Bone marrow (tissue), 2 donors: ENCODE data around the gene GJC3.
"Not testable (repeated sequence)": the region's sequence is repeated elsewhere in the genome, so short reads cannot be mapped to it uniquely, and the experiment has no call there.

Experiments used
- DNase-seq, 2 donors: peaks; one replicate each; lab custom pipeline; 2025; lab: John Stamatoyannopoulos, UW

Gene GJC3

DNA sequence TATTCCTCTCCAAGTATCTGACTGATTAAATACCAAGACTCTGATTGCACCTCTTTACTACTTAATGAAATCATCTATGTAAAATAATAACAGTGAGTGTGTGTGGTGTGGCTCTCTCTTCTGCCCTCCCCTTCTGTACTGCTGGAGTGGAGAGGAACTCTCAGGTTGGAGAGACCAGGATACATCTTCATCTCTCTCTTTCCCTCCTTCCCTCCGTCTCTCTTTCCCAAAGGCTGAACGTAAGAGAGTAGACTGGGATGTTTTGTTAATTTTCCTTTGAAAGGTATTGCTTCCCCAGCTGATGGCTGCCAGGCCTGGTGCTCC lies 272 bp upstream of the GJC3 start:
- no peak for DNase-seq

DNA sequence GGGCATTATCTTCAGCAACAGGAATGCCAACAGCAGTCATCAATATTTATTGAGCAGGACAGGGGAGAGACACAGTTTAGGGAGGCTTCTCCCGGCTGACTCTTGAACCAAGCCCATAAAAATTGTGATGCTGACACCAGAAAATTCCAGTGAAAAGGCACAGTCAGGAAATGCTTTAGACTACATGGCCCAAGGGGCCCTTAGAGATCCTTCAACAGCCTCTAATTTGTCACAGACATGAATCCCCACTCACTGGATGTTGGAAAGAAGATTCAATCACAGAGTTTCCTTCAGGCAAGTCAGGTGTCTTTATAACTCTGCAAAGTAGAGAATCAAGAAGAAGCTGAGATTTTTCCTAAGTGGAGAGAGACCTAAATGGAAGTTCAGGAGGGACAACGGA lies 1.2 kb downstream of the GJC3 start:
- DNase-seq, result no peak

DNA sequence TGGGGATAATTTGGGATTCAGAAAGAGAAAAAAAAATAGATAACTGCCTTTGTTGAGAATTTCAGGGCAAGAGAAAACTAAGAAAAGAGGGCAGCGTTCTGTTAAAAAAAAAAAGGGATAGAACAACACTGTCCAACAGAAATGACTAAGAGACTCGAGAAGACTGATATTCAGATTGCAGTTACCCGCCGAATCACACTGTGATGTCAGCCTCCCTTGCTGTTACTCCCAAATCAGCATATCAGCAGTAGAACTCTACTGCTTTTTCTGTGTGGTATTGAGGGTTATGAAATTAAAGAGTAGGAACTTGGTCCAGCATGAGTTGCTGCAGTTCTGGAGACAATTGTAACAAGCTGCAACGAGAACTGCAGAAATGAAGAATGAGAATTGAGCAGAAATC lies 1.9 kb downstream of the GJC3 start:
- no peak for DNase-seq

DNA sequence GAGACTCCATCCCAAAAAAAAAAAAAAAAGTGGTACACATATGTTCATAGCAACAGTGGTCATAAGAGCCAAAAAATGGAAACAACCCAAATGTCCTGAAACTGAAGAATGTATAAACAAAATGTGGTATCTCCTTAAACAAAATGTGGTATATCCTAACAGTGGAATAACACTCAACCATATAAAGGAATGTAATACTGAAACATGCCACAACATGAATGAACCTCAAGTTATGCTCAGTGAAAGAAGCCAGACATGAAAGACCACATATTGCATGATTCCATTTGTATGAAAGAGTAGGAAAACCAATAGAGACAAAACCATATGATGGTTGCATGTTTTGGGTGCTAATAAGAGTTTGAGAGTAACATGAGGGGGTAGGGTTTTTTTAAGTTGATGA lies 3.1 kb downstream of the GJC3 start:
- DNase-seq, result no peak

DNA sequence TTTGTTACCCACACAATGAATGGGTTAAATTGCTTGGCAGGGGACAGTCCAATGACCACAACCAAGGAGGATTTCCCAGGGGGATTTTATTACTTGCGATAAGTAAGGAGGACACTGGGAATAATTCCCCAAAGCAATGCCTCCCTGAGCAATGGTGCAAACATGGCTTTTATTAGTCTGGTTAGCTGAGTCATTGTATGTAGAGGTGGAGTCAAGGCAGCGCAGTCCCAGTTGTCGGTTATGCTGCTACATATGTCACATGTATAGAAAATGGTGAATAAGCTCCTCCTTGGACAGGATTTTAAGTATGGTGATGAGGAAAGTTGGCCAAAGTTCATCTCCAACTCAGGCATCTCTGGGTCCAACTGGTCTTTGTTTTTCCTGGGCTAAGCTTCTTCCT lies 6.2 kb downstream of the GJC3 start:
- DNase-seq, result no peak

GRCh38 chr7:99920149-99920548 lies 9.3 kb downstream of the GJC3 start:
- DNase-seq, result no peak

DNA sequence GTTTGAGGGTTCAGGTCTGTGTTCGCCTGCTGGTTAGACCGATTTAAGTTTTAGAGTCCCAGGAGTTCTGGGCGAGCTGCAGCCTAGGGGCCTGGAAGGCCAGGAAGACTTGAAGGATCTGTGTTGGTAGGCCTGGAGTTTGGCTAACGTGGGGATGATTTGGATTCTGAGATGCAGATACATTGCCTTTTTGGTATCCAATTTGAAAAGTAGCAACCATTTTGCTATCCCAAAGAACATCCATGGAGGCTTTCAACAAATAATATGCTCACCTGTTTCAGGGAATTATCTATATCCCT lies 9.7 kb downstream of the GJC3 start:
- DNase-seq, result no peak

GRCh38 chr7:99918959-99919813 lies 10.2 kb downstream of the GJC3 start, which contains the start of gene TRIM4:
Gene TRIM4 (minus strand): TSS chr7:99919530. CDS start chr7:99919401, 129 bp downstream.
- DNase-seq, result peak; percentile 79 to 88

DNA sequence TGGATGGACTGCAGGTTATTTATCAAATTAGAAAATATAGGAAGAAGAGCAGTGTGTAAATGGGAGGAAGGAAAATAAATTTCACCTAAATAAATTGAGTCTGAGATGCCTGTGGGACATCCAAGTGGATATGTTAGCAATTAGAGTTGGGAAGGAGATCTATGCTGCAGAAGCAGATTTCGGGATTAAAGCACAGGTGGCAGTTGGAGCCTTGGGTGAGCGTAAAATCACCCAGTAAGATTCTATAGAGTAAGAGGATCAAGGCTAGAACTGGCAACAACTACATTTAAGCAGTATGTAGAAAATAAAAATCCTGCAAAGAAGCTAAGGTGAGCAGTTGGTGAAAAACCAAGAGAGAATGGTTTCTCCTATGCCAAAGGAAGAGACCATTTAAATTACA lies 18.4 kb downstream of the GJC3 start:
- DNase-seq, result no peak

DNA sequence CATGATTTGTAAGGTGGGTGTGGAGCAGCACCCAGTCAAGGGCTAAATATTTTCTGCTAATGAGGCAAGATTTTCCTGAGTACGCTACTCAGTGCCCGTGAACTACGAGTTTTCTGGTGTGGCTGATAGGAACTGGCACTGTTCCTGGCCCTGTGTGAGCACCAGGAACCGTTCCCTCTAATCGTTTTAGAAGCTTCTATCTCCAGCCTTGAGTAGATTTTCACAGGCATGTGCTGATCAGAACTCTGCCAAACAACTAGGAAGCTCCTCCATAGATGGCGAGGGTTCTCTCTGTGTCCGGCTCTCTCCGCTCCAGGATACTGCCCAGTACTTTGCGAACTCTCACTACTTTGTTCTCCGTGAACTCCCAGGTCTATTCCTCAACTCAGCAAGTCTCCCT lies 27.8 kb downstream of the GJC3 start:
- no peak for DNase-seq

- DNase-seq, result no peak
Observed at GRCh38 chr7:99899830-99900519, 29.4 kb downstream of the GJC3 start.

DNA sequence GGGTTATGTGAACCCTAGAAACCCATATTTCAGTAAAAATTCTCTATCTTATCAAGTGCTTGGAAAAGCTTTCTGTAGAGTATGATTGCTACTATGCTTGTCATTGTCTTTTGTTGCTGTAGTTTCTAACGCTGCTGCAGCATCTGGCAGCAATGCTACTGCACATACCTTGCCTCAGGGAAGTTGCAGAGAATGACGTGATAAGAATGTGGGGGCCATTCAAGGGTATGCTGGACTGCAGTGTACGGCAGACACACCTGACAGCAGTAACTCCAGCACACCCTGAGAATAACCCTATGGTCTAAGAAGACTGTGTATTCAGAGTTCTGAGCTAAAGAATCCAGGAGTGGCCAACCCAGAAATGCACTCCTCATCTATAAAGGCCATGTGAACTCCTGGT lies 30.6 kb downstream of the GJC3 start:
- no peak for DNase-seq

DNA sequence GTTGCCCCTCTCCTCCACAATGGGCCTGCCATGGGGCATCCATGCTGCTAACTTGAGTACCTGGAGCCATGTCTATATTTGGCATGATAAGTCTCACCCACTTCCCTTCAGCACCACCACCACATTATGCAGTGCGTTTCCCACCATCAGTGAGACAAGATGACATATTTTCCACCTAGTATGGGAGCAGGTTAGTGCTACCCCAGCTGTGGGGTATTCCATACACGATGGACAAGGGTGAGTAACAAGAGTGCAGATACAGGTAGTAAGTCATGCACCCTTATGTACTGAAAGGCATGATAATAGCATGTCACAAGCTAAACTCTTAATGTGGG lies 31.4 kb downstream of the GJC3 start:
- DNase-seq, result no peak

GRCh38 chr7:99897322-99898022 lies 31.9 kb downstream of the GJC3 start:
- DNase-seq, result no peak

- DNase-seq, result no peak
Observed at GRCh38 chr7:99894738-99895137, 34.7 kb downstream of the GJC3 start.

DNA sequence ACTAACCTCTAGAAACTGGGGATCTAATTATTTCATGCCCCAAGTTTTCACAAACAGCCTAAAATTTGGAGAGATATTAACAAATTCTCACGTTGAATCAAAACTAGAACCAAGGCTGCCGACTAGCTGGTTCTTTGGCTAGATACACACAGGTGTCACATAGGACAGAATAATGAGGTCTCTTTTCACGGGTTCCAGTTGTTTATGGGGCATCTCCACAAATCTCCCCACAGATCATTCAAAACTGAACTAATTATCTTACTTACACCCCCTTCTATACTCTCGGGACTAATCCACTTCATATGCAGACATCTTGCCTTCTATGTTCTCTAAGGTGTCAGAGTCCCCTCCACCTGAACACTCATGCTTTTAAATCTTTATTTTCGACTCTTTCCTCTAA lies 36.1 kb downstream of the GJC3 start:
- DNase-seq, result no peak

DNA sequence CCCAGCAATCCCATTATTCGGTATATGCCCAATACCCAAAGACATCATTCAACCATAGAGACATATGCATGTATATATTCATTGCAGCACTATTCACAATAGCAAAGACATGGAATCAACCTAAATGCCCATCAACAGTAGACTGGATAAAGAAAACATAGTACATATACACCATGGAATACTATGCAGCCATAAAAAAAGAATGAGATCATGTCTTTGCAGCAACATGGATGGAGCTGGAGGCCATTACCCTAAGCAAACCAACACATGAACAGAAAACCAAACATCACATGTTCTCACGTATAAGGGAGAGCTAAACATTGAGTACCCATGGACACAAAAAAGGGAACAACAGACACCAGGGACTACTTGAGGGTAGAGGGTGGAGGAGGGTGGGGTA lies 39.1 kb downstream of the GJC3 start:
- DNase-seq, result not testable (repeated sequence)

- DNase-seq, result not testable (repeated sequence)
Observed at GRCh38 chr7:99888366-99888765, 41.1 kb downstream of the GJC3 start.

DNA sequence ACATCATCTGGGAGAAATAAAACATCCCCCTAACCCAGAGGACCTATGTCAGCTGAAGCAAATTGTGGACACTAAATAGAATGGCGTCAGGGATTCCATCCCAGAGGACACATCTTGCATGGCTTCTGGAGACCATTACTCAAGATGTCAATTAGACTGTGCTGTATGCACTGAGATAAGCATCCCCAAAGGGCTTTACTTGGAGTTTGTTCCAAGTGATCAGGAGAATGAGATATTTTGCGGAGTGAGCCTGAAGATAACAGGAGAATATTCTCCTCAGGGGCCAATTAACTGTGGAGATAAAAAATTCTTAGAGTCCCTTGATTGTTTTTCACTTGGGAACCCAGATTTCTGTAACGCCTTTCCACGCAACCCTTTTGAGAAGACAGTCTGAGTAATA lies 48.0 kb downstream of the GJC3 start:
- no peak for DNase-seq

DNA sequence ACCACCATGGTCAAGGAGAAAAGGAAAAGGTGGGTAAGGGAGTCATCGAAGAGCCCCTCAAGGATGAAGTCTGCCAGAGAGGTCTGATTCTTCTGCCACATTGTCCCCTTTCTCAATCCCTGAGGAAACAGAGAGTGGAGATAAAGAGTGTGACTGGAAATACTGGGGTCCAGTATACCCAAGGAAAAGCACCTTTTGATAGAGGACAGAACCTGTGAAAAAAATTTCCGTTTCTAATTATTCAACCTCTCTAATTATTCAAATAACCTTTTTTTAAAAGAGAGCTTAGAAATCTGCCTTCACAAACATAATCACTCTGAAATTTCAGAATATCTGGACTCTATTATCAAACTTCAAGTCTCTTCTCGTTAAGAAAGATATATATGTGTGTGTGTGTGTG lies 52.5 kb downstream of the GJC3 start, which contains the start of gene OR2AE1:
OR2AE1 (minus strand) TSS at position 101 of the 400 bp plus-strand sequence; CDS start at position 101, 0 bp downstream.
- no peak for DNase-seq

DNA sequence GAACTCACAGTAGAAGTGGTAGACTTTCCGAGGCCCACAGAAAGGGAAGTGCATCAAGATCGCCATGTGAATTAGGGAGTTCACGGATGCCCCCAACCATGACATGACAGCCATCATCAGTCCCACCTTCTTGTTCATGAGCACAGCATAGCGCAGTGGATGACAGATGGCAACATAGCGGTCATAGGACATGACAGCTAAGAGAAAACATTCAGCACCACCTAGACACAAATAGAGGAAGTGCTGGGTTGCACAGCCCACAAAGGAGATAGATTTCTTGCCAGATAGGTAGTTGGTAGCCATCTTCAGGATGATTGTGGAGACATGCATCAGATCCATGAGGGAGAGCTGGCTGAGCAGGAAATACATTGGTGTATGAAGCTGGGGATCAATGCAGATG lies 52.9 kb downstream of the GJC3 start:
- no peak for DNase-seq
